SK-N-MC (cell line): ENCODE data around the gene LOXHD1.

ENCODE experiments used
- DNase-seq: peaks from one replicate; pipeline ENCODE4 v3.0.0-alpha.2; 2011; ENCODE audit warnings: low read depth, low spot score
- H3K27ac ChIP-seq: fragments of 200-600 bp; sonication (generic); 2 replicates; pipeline ENCODE4 v1.5.1; 2016; ENCODE audit warnings: mixed run types
- H3K36me3 ChIP-seq: fragments of 200-600 bp; sonication (generic); 2 replicates; pipeline ENCODE4 v1.6.1; 2017; ENCODE audit warnings: antibody characterized with exemption, low read length, mixed read lengths; ENCODE audit not compliant: insufficient read depth
- H3K4me3 ChIP-seq: fragments of 200-600 bp; sonication (generic); 2 replicates; pipeline ENCODE4 v1.5.1; 2016
- H3K9ac ChIP-seq: fragments of 200-600 bp; sonication (generic); 2 replicates; pipeline ENCODE4 v1.8.0; 2017; ENCODE audit warnings: mixed run types, mixed read lengths; ENCODE audit not compliant: insufficient read length
- H3K9me3 ChIP-seq: fragments of 200-600 bp; sonication (generic); 2 replicates; pipeline ENCODE4 v1.6.1; 2017; ENCODE audit warnings: low read depth, mild to moderate bottlenecking, antibody characterized with exemption, low read length, moderate library complexity, mixed read lengths
- EZH2 ChIP-seq: fragments of 200-600 bp; sonication (generic); IDR thresholded peaks from one replicate; pipeline ENCODE4 v1.6.1; 2017; ENCODE audit warnings: antibody characterized with exemption
- FOXP2 ChIP-seq: optimal IDR thresholded peaks from 2 replicates; pipeline ENCODE3; 2011; ENCODE audit warnings: mild to moderate bottlenecking, moderate library complexity; ENCODE audit not compliant: insufficient read depth; ENCODE audit errors: extremely low read length, control extremely low read depth
- POLR2AphosphoS5 ChIP-seq: IDR thresholded peaks from 2 replicates; pipeline ENCODE4 v1.6.1; 2012; ENCODE audit warnings: mild to moderate bottlenecking, low read depth, low read length, borderline replicate concordance

The LOXHD1 gene

GRCh38 chr18:46641917-46642316 is 15.1 kb downstream of the LOXHD1 start:
- no peaks in the 10 kb centered on the region for H3K9me3 ChIP-seq
- no peaks in the 10 kb centered on the region; the same call in 1 of the 2 replicates for H3K36me3 ChIP-seq
- H3K4me3 ChIP-seq, result no peak overlapping the region
- TF ChIP-seq FOXP2 (no peak), POLR2AphosphoS5 (no peak), EZH2 (no peak)
- no peak for DNase-seq
- H3K9ac ChIP-seq, result no peak overlapping the region
- no peak overlapping the region for H3K27ac ChIP-seq

- no peak overlapping the region for H3K4me3 ChIP-seq
- H3K9me3 ChIP-seq, result no peaks in the 10 kb centered on the region
- DNase-seq, result no peak
- no peak overlapping the region for H3K27ac ChIP-seq
- TF ChIP-seq EZH2 (no peak), FOXP2 (no peak), POLR2AphosphoS5 (no peak)
- H3K9ac ChIP-seq, result no peak overlapping the region
- H3K36me3 ChIP-seq, result peaks cover under 1% of the 10 kb centered on the region; the same call in 1 of the 2 replicates
Measured at GRCh38 chr18:46639386-46639785, 17.6 kb downstream of the LOXHD1 start.

- TF ChIP-seq EZH2, result no peak
- no peak for DNase-seq
- Histone ChIP-seq H3K9ac (no peak overlapping the region), H3K9me3 (no peaks in the 10 kb centered on the region), H3K27ac (no peak overlapping the region), H3K36me3 (peaks cover 20% of the 10 kb centered on the region; the same call in 1 of the 2 replicates), H3K4me3 (no peak overlapping the region)
Measured at GRCh38 chr18:46636040-46636630, 20.9 kb downstream of the LOXHD1 start.

- Histone ChIP-seq H3K9me3 (no peaks in the 10 kb centered on the region), H3K4me3 (no peak overlapping the region), H3K9ac (no peak overlapping the region), H3K36me3 (peaks cover 20% of the 10 kb centered on the region; the same call in 1 of the 2 replicates), H3K27ac (no peak overlapping the region)
- DNase-seq, result no peak
- no peak for TF ChIP-seq EZH2
- no peak for TF ChIP-seq POLR2AphosphoS5
- TF ChIP-seq FOXP2, result no peak
Measured at GRCh38 chr18:46632401-46633071, 24.5 kb downstream of the LOXHD1 start.

GRCh38 chr18:46630991-46631390 is 26.0 kb downstream of the LOXHD1 start:
- Histone ChIP-seq H3K4me3 (no peak overlapping the region), H3K9ac (no peak overlapping the region), H3K36me3 (peaks cover 20% of the 10 kb centered on the region; the same call in 1 of the 2 replicates), H3K9me3 (no peaks in the 10 kb centered on the region), H3K27ac (no peak overlapping the region)
- TF ChIP-seq POLR2AphosphoS5, result no peak
- no peak for TF ChIP-seq EZH2
- no peak for TF ChIP-seq FOXP2
- no peak for DNase-seq

GRCh38 chr18:46630160-46630559 is 26.9 kb downstream of the LOXHD1 start:
- H3K9ac ChIP-seq, result no peak overlapping the region
- H3K27ac ChIP-seq, result no peak overlapping the region
- H3K36me3 ChIP-seq, result peaks cover 20% of the 10 kb centered on the region; the same call in 1 of the 2 replicates
- TF ChIP-seq EZH2, result no peak
- no peak for TF ChIP-seq FOXP2
- TF ChIP-seq POLR2AphosphoS5, result no peak
- DNase-seq, result no peak
- no peaks in the 10 kb centered on the region for H3K9me3 ChIP-seq
- no peak overlapping the region for H3K4me3 ChIP-seq

GRCh38 chr18:46629361-46629760 is 27.7 kb downstream of the LOXHD1 start:
- Histone ChIP-seq H3K9ac (no peak overlapping the region), H3K27ac (no peak overlapping the region), H3K36me3 (peaks cover 19% of the 10 kb centered on the region; the same call in 1 of the 2 replicates), H3K9me3 (no peaks in the 10 kb centered on the region), H3K4me3 (no peak overlapping the region)
- no peak for TF ChIP-seq EZH2
- TF ChIP-seq POLR2AphosphoS5, result no peak
- TF ChIP-seq FOXP2, result no peak
- DNase-seq, result no peak

- TF ChIP-seq POLR2AphosphoS5 (no peak), FOXP2 (no peak), EZH2 (no peak)
- H3K27ac ChIP-seq, result no peak overlapping the region
- DNase-seq, result no peak
Measured at GRCh38 chr18:46628206-46628605, 28.8 kb downstream of the LOXHD1 start.

GRCh38 chr18:46627136-46627535 is 29.9 kb downstream of the LOXHD1 start:
- Histone ChIP-seq H3K4me3 (no peak overlapping the region), H3K9me3 (no peaks in the 10 kb centered on the region)

More at GRCh38 chr18:46628206-46628605, 28.8 kb downstream of the LOXHD1 start:
- no peaks in the 10 kb centered on the region for H3K9me3 ChIP-seq
- no peak overlapping the region for H3K9ac ChIP-seq
- peaks cover 8% of the 10 kb centered on the region; the same call in 1 of the 2 replicates for H3K36me3 ChIP-seq
- H3K4me3 ChIP-seq, result no peak overlapping the region

More at GRCh38 chr18:46627136-46627535, 29.9 kb downstream of the LOXHD1 start:
- no peak for DNase-seq
- H3K9ac ChIP-seq, result no peak overlapping the region
- H3K36me3 ChIP-seq, result no peaks in the 10 kb centered on the region; the same call in 1 of the 2 replicates
- TF ChIP-seq EZH2 (no peak), FOXP2 (no peak), POLR2AphosphoS5 (no peak)
- no peak overlapping the region for H3K27ac ChIP-seq
